NCI-H1417 treated with DMSO at 0.1 percent for 48 hours (cell line): ENCODE results near the gene NUP155.
"Not testable (repeated sequence)": the region's sequence is repeated elsewhere in the genome, so short reads cannot be mapped to it uniquely, and the experiment has no call there.

Experiments
- DNase-seq: peaks from one replicate; lab custom pipeline; 2025; lab: John Stamatoyannopoulos, UW

The NUP155 gene

GRCh38 chr5:37283214-37283820, 87.6 kb downstream of the NUP155 start:
- no peak for DNase-seq

GRCh38 chr5:37275511-37275910, 95.4 kb downstream of the NUP155 start:
- DNase-seq: no peak

- no peak for DNase-seq
These were observed 98.4 kb downstream of the NUP155 start for GRCh38 chr5:37272511-37272910.

GRCh38 chr5:37268100-37268499, 102.8 kb downstream of the NUP155 start:
- DNase-seq: not testable (repeated sequence)

- DNase-seq: no peak
These were observed 115.0 kb downstream of the NUP155 start for GRCh38 chr5:37255774-37256358.

- no peak for DNase-seq
These were observed 116.3 kb downstream of the NUP155 start for GRCh38 chr5:37254581-37254980.

GRCh38 chr5:37251665-37252064, 119.2 kb downstream of the NUP155 start:
- no peak for DNase-seq

- DNase-seq: no peak
These were observed 121.1 kb downstream of the NUP155 start for GRCh38 chr5:37249815-37250164.

- peak; percentile 64 for DNase-seq
These were observed 121.7 kb downstream of the NUP155 start, which contains the start of gene CPLANE1 for GRCh38 chr5:37248970-37249814. TSS of gene CPLANE1 (minus strand) at chr5:37249376. CDS start at chr5:37247698, 1,678 bp downstream.

GRCh38 chr5:37248421-37248969, 122.4 kb downstream of the NUP155 start:
- no peak for DNase-seq

- DNase-seq: no peak
These were observed 123.4 kb downstream of the NUP155 start for GRCh38 chr5:37247496-37247895.

GRCh38 chr5:37247036-37247435, 123.9 kb downstream of the NUP155 start:
- DNase-seq: no peak
